ENCODE data around the gene ACBD3.

The ACBD3 gene

DNA sequence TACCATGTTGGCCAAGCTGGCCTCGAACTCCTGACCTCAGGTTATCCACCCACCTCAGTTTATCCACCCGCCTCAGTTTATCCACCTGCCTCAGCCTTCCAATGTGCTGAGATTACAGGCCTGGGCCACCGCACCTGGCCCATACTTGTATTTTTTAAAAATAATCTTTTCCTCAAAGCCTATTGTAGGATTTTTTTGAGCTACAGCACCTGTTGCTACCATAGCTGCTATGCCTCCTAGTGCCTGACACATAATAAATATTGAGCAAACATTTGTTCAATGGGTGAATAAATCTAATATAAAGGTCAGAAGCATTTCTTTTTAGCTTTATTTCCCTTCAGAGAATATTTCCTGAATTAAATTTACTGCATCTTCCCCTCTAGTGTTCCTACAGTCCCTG is 15.7 kb upstream of the ACBD3 start:
- no peak overlapping the region for H3K4me3 ChIP-seq
- H3K27ac ChIP-seq, result no peak overlapping the region
- no peak for DNase-seq (ENCODE audit: low spot score)
- no peak for TF ChIP-seq CTCF (IDR thresholded peaks at IDR 0.05)

DNA sequence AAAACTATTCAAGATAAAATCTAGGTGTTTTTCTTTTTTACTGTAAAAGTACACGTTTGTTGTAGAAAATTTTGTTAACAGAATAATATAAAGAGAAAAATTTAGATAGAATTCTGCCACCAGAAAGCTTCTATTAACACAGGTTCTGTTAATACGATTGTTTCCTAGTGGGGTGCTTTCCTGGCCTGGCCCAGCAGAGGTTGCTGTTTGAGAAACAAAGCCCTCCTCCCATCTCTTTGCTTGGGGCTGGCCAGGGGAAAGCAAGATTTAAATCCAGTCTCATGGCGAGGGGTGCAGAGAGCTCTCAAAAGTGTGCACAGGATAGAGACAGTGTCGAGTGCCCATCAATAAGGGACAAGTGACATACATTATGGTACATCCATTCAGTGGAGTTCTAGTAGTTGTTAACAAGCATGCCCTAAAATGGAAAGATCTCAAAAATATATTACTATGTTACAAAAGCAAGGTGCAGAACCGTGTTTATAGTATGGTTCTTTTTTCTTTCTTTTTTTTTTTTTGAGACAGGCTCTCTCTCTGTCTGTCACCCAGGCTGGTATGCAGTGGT is 14.6 kb upstream of the ACBD3 start:
- DNase-seq (ENCODE audit: low spot score), result no peak
- no peak overlapping the region for H3K27ac ChIP-seq
- H3K4me3 ChIP-seq, result no peak overlapping the region
- TF ChIP-seq CTCF (IDR thresholded peaks at IDR 0.05), result no peak

DNA sequence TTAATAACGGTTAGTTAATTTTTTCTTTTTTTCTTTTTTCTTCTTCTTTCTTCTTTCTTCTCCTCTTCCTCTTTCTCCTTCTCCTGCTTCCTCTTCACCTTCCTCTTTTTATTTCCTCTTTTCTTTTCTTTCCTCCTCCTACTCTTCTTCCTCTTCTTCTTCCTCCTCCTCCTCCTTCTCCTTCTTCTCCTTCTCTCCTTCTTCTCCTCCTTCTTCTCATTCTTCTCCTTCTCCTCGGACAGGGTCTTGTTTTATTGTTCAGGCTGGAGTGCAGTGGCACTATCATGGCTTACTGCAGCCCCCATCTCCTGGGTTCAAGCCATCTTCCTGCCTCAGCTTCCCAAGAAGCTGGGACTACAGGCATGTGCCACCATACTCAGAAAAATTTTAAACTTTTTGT is 13.4 kb upstream of the ACBD3 start:
- TF ChIP-seq CTCF (IDR thresholded peaks at IDR 0.05), result no peak

GRCh38 chr1:226195144-226195543 is 8.6 kb upstream of the ACBD3 start:
- DNase-seq (ENCODE audit: low spot score), result no peak
- H3K4me3 ChIP-seq, result no peak overlapping the region
- no peak overlapping the region for H3K27ac ChIP-seq
- TF ChIP-seq CTCF (IDR thresholded peaks at IDR 0.05), result no peak

More for the DNA sequence above, 13.4 kb upstream of the ACBD3 start:
- H3K4me3 ChIP-seq, result no peak overlapping the region
- no peak overlapping the region for H3K27ac ChIP-seq
- DNase-seq (ENCODE audit: low spot score), result no peak

- no peak for DNase-seq (ENCODE audit: low spot score)
- Histone ChIP-seq H3K27ac (no peak overlapping the region), H3K4me3 (peak overlapping the region; percentile 99)
- TF ChIP-seq CTCF (IDR thresholded peaks at IDR 0.05), result no peak
These were observed 839 bp upstream of the ACBD3 start for GRCh38 chr1:226187380-226187779.

DNA sequence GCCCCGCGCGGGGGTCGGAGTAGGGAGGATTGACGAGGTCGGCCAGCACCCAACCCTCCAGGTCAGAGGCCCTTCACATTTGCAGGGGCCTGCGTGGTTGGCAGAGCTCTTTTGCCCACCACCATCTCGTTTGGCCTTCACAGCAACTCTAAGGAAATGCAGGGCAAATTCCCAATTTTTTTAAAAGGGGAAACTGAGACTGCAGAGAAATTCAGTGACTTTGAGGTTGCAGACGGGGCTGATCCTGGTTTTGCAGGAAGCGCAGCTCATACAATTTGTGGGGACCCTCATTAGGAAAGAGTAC is 430 bp upstream of the ACBD3 start:
- DNase-seq (ENCODE audit: low spot score), result no peak
- TF ChIP-seq CTCF (IDR thresholded peaks at IDR 0.05), result no peak
- Histone ChIP-seq H3K27ac (peak overlapping the region; percentile 92 to 99), H3K4me3 (peak overlapping the region; percentile 99)

- Histone ChIP-seq H3K4me3 (peak overlapping the region; percentile 99), H3K27ac (peak overlapping the region; percentile 92 to 99)
- peak; percentile 11 for DNase-seq (ENCODE audit: low spot score)
- no peak for TF ChIP-seq CTCF (IDR thresholded peaks at IDR 0.05)
These were observed 1.2 kb downstream of the ACBD3 start for GRCh38 chr1:226185141-226186036.

Measured in coronary artery (tissue), 2 donors.